ENCODE measurements around the gene MOB3A. TPM values are rescaled to one million over a fixed set of nuclear protein-coding genes. Genes with fewer than 3 reads are reported as not detected.

Gene MOB3A
- total RNA-seq, 1 donor = 36.7 TPM

GRCh38 chr19:2050991-2051772 lies 44.9 kb downstream of the MOB3A start, which contains the start of gene MKNK2:
Gene MKNK2, minus strand, starts transcription at chr19:2051244. Its CDS starts 393 bp downstream, at chr19:2050851.
- H3K4me3 ChIP-seq (ENCODE audit: low read depth, low read length) = peak within 1 kb of the TSS; percentile 86
- DNase-seq (ENCODE audit: low read depth) = peak; percentile 89
- TF ChIP-seq CTCF (IDR thresholded peaks at IDR 0.05; ENCODE audit: insufficient read depth, low read depth, low read length) = peak; percentile 39

- no peak for TF ChIP-seq CTCF (IDR thresholded peaks at IDR 0.05; ENCODE audit: insufficient read depth, low read depth, low read length)
- peak overlapping the region; percentile 86 for H3K4me3 ChIP-seq (ENCODE audit: low read depth, low read length)
- no peak for DNase-seq (ENCODE audit: low read depth)
Measured at GRCh38 chr19:2050349-2050990, 45.7 kb downstream of the MOB3A start.

- peak overlapping the region; percentile 86 for H3K4me3 ChIP-seq (ENCODE audit: low read depth, low read length)
- peak; percentile 67 for DNase-seq (ENCODE audit: low read depth)
- TF ChIP-seq CTCF (IDR thresholded peaks at IDR 0.05; ENCODE audit: insufficient read depth, low read depth, low read length) = no peak
Measured at GRCh38 chr19:2049741-2050348, 46.3 kb downstream of the MOB3A start.

GRCh38 chr19:2048959-2049740 lies 47.0 kb downstream of the MOB3A start:
- DNase-seq (ENCODE audit: low read depth) = no peak
- TF ChIP-seq CTCF (IDR thresholded peaks at IDR 0.05; ENCODE audit: insufficient read depth, low read depth, low read length) = no peak
- peak overlapping the region; percentile 86 for H3K4me3 ChIP-seq (ENCODE audit: low read depth, low read length)

- H3K4me3 ChIP-seq (ENCODE audit: low read depth, low read length) = peak overlapping the region; percentile 86
Measured at GRCh38 chr19:2048104-2048958, 47.8 kb downstream of the MOB3A start.

More at GRCh38 chr19:2048104-2048958, 47.8 kb downstream of the MOB3A start:
- DNase-seq (ENCODE audit: low read depth) = no peak
- no peak for TF ChIP-seq CTCF (IDR thresholded peaks at IDR 0.05; ENCODE audit: insufficient read depth, low read depth, low read length)

Data from fibroblast of villous mesenchyme (primary cell).